Spinal cord (tissue), 10 donors: ENCODE results near the gene PEX5L. TPM values are rescaled to one million over a fixed set of nuclear protein-coding genes. Genes with fewer than 3 reads are reported as not detected.

Source experiments
- DNase-seq, 6 donors: peaks; one replicate each; pipeline versions ENCODE4 v3.0.0 to v3.0.0-alpha.2; 2013 to 2015; ENCODE audit warnings: low spot score in 6 of 6, low read depth in 4 of 6
- H3K27ac ChIP-seq: one replicate; pipeline ENCODE4 v1.5.1; 2013; ENCODE audit warnings: low read depth, low read length, control low read depth
- H3K27me3 ChIP-seq: one replicate; pipeline ENCODE4 v1.6.1; 2013; ENCODE audit warnings: low read length; ENCODE audit not compliant: control insufficient read depth, insufficient read depth
- H3K36me3 ChIP-seq: one replicate; pipeline ENCODE4 v1.6.1; 2013; ENCODE audit warnings: low read length; ENCODE audit not compliant: control insufficient read depth, insufficient read depth
- H3K4me1 ChIP-seq: one replicate; pipeline ENCODE4 v1.6.1; 2013; ENCODE audit warnings: low read length; ENCODE audit not compliant: control insufficient read depth, insufficient read depth
- H3K4me3 ChIP-seq: one replicate; pipeline ENCODE4 v1.5.1; 2013; ENCODE audit warnings: low read depth, low read length, control low read depth
- H3K9me3 ChIP-seq: one replicate; pipeline ENCODE4 v1.6.1; 2013; ENCODE audit warnings: low read length; ENCODE audit not compliant: control insufficient read depth, insufficient read depth
- whole genome bisulfite sequencing: methylation state at CpG from one replicate; pipeline ENCODE4 v1.1.5; 2013; ENCODE audit warnings: missing lambda C conversion rate; ENCODE audit not compliant: insufficient coverage; 5-methylcytosine and 5-hydroxymethylcytosine counted together
- polyA plus RNA-seq, 2 donors: library from polyadenylated mRNA; unstranded; fragments of 120-200 nt; gene quantifications; one replicate each; pipeline ENCODE4 v1.2.1, GENCODE V29; 2013; ENCODE audit not compliant: insufficient read length in 2 of 2
- total RNA-seq, 2 donors: library from RNA; depleted of rRNA in 1 of 2; stranded (reverse); fragments of 120-200 nt in 1 of 2; fragments of >200 nt in 1 of 2; gene quantifications; one replicate each; pipeline versions ENCODE4 v1.2.3 to v1.2.4, GENCODE V29; 2013 to 2014
- donor health status: healthy.

The PEX5L gene
- total and polyA plus RNA-seq, 4 donors, result 11.4 to 39.6 (median 15.3) TPM

GRCh38 chr3:179872842-179873241 is 163.9 kb downstream of the PEX5L start:
- Histone ChIP-seq H3K27ac (no peak overlapping the region), H3K4me3 (no peak overlapping the region), H3K36me3 (no peaks in the 10 kb centered on the region), H3K4me1 (no peaks in the 10 kb centered on the region), H3K9me3 (no peaks in the 10 kb centered on the region), H3K27me3 (no peaks in the 10 kb centered on the region)
- WGBS, result no CpG with 5 or more reads among the region's 5 CpGs
- DNase-seq, result no peak

- Histone ChIP-seq H3K4me3 (no peak overlapping the region), H3K36me3 (no peaks in the 10 kb centered on the region), H3K27me3 (no peaks in the 10 kb centered on the region), H3K27ac (no peak overlapping the region), H3K9me3 (no peaks in the 10 kb centered on the region), H3K4me1 (no peaks in the 10 kb centered on the region)
- no peak for DNase-seq
- WGBS, result 80% methylated on average over 1 of the region's 4 CpGs
Observed at GRCh38 chr3:179871782-179872181, 165.0 kb downstream of the PEX5L start.

GRCh38 chr3:179868715-179869114 is 168.0 kb downstream of the PEX5L start:
- Histone ChIP-seq H3K4me3 (no peak overlapping the region), H3K9me3 (no peaks in the 10 kb centered on the region), H3K27ac (no peak overlapping the region), H3K36me3 (no peaks in the 10 kb centered on the region), H3K27me3 (no peaks in the 10 kb centered on the region), H3K4me1 (no peaks in the 10 kb centered on the region)
- DNase-seq, result peak in 1 of 6 donors; percentile 34
- WGBS, result 75% methylated on average over 1 of the region's 5 CpGs

- WGBS, result no CpG with 5 or more reads among the region's 1 CpG
- H3K4me1 ChIP-seq, result no peaks in the 10 kb centered on the region
- H3K9me3 ChIP-seq, result no peaks in the 10 kb centered on the region
- no peak overlapping the region for H3K27ac ChIP-seq
- DNase-seq, result no peak
- H3K4me3 ChIP-seq, result no peak overlapping the region
- no peaks in the 10 kb centered on the region for H3K36me3 ChIP-seq
- no peaks in the 10 kb centered on the region for H3K27me3 ChIP-seq
Observed at GRCh38 chr3:179867961-179868360, 168.8 kb downstream of the PEX5L start.

GRCh38 chr3:179865861-179866505 is 170.8 kb downstream of the PEX5L start:
- Histone ChIP-seq H3K27ac (no peak overlapping the region), H3K4me1 (no peaks in the 10 kb centered on the region), H3K27me3 (no peaks in the 10 kb centered on the region), H3K4me3 (no peak overlapping the region), H3K9me3 (no peaks in the 10 kb centered on the region), H3K36me3 (no peaks in the 10 kb centered on the region)
- DNase-seq, result peak in 1 of 6 donors; percentile 74
- 80% methylated on average over 1 of the region's 5 CpGs for WGBS

GRCh38 chr3:179861953-179862352 is 174.8 kb downstream of the PEX5L start:
- no peak overlapping the region for H3K27ac ChIP-seq
- no peaks in the 10 kb centered on the region for H3K27me3 ChIP-seq
- DNase-seq, result no peak
- WGBS, result 95% methylated on average over 2 of the region's 4 CpGs
- H3K4me1 ChIP-seq, result no peaks in the 10 kb centered on the region
- H3K36me3 ChIP-seq, result no peaks in the 10 kb centered on the region
- H3K9me3 ChIP-seq, result no peaks in the 10 kb centered on the region
- H3K4me3 ChIP-seq, result no peak overlapping the region

- H3K27me3 ChIP-seq, result no peaks in the 10 kb centered on the region
- no peak overlapping the region for H3K27ac ChIP-seq
- no peaks in the 10 kb centered on the region for H3K4me1 ChIP-seq
- no peaks in the 10 kb centered on the region for H3K36me3 ChIP-seq
- no peak for DNase-seq
- WGBS, result 92% methylated on average over 2 of the region's 5 CpGs
- H3K9me3 ChIP-seq, result no peaks in the 10 kb centered on the region
- no peak overlapping the region for H3K4me3 ChIP-seq
Observed at GRCh38 chr3:179861292-179861691, 175.4 kb downstream of the PEX5L start.

GRCh38 chr3:179860275-179861107 is 176.2 kb downstream of the PEX5L start:
- H3K36me3 ChIP-seq, result no peaks in the 10 kb centered on the region
- no peaks in the 10 kb centered on the region for H3K27me3 ChIP-seq
- H3K27ac ChIP-seq, result no peak overlapping the region
- no peaks in the 10 kb centered on the region for H3K9me3 ChIP-seq
- DNase-seq, result no peak
- 62% methylated on average over 4 of the region's 11 CpGs for WGBS
- no peaks in the 10 kb centered on the region for H3K4me1 ChIP-seq
- no peak overlapping the region for H3K4me3 ChIP-seq

- peak in 1 of 6 donors; percentile 9 for DNase-seq
- no peaks in the 10 kb centered on the region for H3K27me3 ChIP-seq
- H3K36me3 ChIP-seq, result no peaks in the 10 kb centered on the region
- H3K4me3 ChIP-seq, result no peak overlapping the region
- no peaks in the 10 kb centered on the region for H3K4me1 ChIP-seq
- no peaks in the 10 kb centered on the region for H3K9me3 ChIP-seq
- 67% methylated on average over 1 of the region's 2 CpGs for WGBS
- no peak overlapping the region for H3K27ac ChIP-seq
Observed at GRCh38 chr3:179853176-179853575, 183.6 kb downstream of the PEX5L start.
